NCI-H1092 treated with DMSO at 0.1 percent for 48 hours (cell line): ENCODE data around the gene HOXB4.

Source experiments
- DNase-seq: peaks from one replicate; lab custom pipeline; 2025; lab: John Stamatoyannopoulos, UW

HOXB4 gene

DNA sequence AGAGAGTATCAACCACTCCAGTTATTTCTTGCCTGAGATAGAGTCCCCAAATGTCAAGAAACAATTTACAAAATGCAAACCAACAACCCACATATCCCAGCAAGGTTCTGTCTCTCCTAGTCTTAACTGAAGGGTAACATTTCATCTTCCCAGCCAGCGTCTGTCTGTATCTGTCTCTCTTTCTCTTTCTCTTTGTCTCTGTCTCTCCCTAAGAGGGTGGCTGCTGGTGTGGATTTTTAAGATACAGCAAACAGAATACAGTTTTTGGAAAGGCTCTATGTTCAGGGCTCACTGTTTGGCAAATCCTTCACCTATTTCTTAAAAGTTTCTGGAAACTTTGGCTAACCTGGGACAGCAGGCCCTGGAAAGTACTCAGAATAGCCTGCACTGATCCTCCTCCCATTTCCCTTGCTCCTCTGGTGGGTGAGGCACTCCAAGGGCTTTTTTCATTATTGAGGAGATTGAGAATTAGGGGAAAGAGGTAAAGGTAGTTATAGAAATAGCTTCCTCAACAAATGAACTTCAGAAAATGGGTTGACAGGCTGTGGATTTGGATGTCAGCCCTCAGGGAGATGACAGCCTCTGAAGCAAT lies 6.2 kb downstream of the HOXB4 start:
- no peak for DNase-seq

DNA sequence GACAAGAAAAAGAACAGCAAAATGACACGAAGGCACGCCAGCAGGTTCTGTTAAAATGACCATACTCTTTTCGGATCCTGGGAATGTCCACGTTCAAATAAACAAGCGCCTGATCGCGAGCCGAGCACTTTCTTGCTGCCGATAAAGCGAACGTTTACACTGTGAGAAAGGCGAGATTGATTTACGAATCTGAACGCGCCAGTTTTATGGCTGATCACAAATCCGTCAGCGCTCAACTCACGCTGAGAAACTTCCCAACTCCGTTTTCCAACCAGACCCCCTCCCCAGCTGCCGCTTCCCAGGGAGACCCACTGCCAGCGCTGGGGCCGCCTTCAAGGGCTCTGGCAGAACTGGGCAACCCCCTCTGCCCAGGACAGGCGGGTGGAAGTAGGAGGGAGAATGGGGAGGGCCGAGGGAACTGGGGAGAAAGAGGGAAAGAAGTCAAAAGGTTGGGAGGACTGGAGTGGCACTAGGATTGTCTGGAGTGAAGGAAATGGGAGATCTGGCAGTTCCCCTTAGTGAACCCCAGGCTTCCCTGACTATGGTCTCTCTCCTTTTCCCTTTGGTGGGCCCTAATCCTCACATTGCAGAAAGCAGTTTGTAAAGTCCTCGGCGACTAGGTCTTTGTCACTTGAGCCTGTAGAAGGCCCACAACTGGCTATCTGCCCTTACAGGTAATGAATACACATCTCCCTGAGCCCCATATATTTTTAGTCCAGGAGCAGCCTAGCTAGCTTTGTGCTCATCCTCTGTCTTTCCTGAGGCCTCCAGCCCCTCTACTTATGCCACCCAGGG lies 6.9 kb downstream of the HOXB4 start:
- no peak for DNase-seq

GRCh38 chr17:48570325-48571023 lies 7.7 kb downstream of the HOXB4 start:
- no peak for DNase-seq

- DNase-seq = no peak
These were observed 8.4 kb downstream of the HOXB4 start for GRCh38 chr17:48569674-48570324.

DNA sequence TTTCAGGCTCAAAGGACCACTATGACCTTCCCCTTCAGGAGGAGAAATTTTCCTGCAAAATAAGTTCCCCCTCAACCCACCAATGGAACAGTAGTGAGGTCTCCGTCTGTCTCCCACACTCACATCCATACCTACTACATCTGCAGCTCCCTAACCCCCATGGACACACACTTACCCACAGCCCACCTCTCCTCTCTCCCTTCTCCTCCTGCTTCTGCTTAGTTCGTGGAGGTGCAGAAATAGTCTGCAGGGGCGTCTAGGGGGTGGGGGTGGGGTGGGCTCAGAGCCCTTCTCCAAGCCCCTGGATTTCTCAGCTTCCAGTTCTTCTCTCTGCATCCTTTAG lies 8.9 kb downstream of the HOXB4 start:
- no peak for DNase-seq

DNA sequence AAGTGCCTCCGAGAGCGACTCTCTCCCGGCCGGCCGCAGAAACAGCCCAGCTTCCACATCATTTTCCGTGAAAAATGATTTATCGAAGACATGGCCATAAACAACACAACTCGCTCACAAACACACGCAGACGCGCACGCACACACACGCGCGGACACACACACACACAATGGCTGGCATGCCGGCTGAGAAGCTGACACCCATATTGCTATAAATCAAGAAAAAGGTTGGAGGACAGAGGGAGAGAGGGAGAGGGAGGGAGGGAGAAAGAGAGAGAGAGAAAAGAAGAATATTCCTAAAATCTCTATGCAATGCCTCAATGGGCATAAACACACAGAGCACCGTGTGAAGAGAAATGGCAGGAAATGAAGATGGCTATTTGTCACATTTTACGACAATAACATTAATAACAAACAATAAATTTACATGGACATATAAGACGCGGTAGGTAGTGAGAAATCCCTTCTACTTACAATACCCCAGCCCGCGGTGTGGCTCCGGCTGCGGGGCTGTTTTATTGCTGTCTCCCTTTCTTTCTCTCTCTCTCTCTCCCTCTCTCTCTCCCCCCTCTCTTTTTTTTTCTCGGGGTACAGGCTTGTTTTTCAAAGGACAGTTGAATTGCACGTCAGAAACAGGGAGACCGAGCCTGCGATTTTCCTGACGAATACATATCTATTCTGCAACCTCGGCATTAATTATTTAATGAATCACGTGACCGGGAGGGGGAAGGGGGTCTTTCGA lies 9.5 kb downstream of the HOXB4 start:
- DNase-seq = no peak

GRCh38 chr17:48567646-48568354 lies 10.3 kb downstream of the HOXB4 start:
- no peak for DNase-seq

- no peak for DNase-seq
These were observed 10.9 kb downstream of the HOXB4 start for GRCh38 chr17:48567209-48567608.

DNA sequence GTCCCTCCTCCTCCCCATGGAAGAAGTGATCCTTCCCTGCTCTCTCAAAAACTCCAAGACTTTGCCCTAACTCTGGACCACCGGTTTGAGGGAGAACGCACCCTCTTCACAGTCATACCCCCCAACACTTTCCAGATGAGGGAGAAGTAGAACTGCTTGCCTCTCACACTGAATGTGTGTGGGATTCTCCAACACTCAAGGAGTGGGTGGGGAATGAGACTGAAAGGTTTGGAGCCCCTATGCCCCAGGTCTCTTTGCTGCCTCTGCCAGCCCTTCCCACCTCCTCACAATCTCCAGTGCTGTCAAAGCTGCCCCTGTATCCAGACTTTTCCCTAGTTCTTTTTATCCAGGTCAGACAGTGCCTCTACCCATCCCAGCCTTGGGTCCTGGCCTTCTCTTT lies 11.4 kb downstream of the HOXB4 start:
- no peak for DNase-seq

DNA sequence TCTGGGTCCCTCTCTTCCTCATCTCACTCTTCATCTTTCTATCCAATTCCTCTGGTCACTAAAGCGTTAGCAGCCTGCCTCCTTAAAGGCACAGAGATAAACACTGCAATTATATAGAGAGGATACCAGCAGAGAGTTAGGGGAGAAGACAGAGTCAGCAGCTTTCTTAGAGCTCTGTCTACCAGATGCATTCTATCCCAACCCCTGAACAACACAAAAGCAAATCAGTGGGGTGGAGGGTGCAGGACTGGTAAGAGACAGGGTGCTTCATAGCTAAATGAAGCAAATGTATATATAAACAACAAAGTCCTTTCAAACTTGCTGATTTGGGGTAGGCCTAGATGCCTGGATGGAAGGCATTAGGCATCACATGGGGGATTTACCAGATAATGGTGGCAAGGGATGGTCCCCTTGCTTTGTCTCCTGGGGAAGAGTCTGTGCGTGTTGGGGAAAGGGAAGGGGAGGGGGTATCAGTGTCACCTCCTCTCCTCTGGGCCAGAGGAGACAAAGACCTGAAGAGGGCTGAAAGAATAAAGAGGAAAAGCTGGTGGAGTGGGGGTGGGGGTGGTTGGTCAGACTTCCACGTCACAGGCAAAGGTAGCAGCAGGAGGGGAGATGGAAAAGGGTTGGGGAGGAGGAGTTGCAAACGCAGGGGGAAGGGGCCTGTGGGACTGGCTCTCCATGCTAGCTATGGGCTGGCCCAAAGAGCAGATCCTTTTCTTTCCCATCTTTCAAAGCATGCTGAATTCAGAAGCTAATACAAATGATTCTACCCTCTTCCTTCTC lies 12.0 kb downstream of the HOXB4 start:
- DNase-seq = no peak

GRCh38 chr17:48565022-48565554 lies 13.1 kb downstream of the HOXB4 start:
- no peak for DNase-seq

GRCh38 chr17:48564188-48565021 lies 13.7 kb downstream of the HOXB4 start:
- DNase-seq = no peak

DNA sequence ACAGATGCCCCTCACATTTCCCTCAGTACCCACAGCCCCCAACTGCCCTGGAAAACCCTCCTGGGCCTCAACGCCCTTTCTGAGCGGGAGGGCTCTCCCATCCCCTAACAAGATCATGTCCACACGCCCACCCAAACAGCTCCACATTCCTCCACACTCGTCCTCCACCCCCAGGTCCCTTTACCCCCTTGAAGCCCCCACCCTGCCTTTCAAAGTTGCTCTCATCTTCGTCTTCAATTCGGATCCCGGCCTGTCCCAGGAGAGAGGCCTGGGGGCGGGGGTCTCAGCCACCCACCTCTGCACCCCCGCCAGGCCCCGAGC lies 14.3 kb downstream of the HOXB4 start:
- no peak for DNase-seq

DNA sequence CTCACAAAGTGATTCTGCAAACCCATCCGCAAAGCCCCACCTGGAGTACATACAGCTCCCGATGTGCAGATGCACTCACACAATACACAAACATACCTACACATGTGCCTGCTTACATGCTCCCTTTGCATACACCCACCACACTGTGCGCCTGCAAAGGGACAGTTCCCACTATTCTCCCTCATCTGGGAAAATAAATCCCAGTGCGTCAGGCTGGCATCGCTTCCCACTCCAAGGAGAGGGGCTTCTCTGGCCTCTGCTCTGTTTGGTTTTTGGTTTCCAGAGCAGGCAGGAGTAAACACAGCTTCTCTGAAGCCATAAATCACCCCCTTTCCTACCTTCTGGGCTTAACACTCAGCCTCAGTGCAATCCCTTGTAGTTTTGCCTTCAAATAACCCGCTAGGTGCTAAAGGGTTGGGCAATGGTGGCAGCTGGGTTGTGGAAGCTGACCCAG lies 14.7 kb downstream of the HOXB4 start:
- DNase-seq = no peak

GRCh38 chr17:48562934-48563333 lies 15.2 kb downstream of the HOXB4 start:
- no peak for DNase-seq

DNA sequence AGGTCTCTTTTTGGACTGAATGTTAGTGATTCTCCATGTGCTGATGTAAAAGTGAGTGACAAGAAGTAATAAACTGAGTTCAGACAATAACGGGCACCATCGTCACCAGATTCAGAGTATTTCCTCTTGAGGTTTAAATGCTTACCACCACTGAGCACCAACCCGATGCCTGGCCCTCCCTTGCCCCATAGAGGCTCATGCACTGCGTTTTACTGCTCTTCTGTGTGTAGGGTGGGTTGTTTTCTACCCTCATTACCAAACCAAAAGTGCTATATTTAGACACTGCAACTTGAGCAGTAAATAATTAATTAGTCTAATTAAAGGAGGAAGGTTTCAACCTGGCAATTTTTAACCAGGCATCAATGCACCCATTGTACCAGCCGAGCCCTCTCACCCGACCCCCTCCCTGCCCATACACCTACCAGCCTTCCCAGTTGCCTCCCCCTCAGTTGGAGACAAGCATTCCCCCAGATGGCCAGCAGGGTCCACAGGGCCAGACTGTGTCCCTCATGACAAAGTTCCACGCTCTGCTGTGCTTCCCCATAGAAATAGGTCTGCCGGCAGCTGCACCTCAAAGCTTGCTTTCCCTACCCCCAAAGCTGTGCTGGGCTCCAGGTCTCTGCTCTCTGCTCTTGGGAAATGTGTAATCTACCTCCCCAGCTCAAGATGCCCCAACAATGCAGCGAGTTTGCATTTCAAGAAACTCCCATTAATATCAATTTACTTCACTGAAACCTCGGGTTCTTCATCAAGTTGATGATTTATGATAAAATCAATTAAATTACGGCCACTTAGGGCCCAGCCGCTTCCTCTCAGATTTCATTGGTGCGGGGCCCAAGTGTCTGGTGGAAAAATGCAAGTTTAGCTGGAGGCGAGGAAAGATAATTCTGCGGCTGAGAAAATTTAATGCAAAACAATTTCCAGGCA lies 16.0 kb downstream of the HOXB4 start:
- no peak for DNase-seq

DNA sequence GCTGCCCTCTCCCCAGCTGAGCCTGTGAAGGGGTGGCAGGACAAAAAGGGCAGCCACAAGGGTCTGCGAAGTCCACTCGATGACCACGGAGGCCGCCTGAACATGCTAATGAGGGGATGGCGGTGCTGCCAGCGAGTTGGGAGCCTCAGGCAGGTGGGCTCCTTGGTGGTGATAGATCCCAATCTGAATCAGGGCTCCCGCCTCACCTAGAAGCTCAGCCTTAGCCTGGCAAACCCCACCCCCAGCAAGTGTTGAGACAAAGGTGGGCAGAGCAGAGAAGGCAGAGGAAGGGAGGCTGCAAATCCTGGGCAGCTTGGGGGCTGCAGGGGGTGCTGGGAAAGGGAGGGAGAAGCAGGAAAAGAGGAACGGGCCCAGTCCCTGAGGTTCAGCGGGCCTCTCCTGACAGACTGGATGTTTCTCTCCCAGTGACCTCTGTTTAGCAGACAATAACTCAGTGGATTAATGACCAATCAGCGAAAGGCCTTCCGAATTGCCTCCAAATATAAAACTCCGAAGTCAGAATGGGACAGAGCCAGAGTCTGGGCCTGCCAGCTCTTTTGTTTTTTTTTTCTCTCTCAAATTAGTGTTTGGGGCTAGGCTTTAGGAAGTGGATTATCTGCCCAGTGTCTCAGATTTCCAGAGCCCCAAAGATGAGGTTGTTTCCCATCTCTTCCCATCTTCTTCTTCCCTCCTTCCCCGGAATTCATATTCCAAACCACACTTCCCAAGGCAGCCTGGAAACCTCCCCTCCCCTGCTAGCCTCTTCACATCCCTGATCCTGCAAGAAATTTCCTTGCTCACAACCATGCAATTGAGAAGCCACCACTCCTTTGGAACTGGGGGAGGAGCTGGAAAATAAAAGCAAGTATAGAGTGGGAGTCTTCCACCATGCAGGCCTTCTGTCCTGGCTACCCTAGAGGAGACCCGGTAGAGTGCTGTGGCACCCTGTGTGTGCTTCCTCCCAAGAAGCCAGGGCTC lies 18.0 kb downstream of the HOXB4 start:
- no peak for DNase-seq
